HCT116 (cell line): ENCODE data around the gene EIF4E2. TPM values are rescaled to one million over a fixed set of nuclear protein-coding genes. Genes with fewer than 3 reads are reported as not detected.

Source experiments
- ATAC-seq: fragments of 200-7000 bp; cut with Tn5 transposase; 2 replicates; pipeline ENCODE4 v1.9.1; 2020; ENCODE audit warnings: mild to moderate bottlenecking, moderate library complexity
- BruUV-seq: library from RNA; stranded (reverse); fragments of 400-500 nt; replicated peaks from 2 replicates; lab custom pipeline; 2021; lab: Mats Ljungman, UMichigan
- CTCF ChIA-PET: fragments of 300-600 bp; sonication (Branson Sonifier 250); formaldehyde crosslinking; loops from one replicate; lab custom pipeline; 2021; ENCODE audit warnings: antibody characterized with exemption; lab: Charles Lee
- POLR2A ChIA-PET: fragments of 300-600, 350-600 bp; sonication (Branson Sonifier 250); formaldehyde crosslinking; loops from one replicate; lab custom pipeline; 2021; ENCODE audit warnings: antibody characterized with exemption; lab: Charles Lee
- RAD21 ChIA-PET, 2 experiments: fragments of 300-600 bp; sonication (Branson Sonifier 250); formaldehyde crosslinking; loops; one replicate each; lab custom pipeline; 2023; ENCODE audit warnings: low total read pairs in 2 of 2; ENCODE audit not compliant: uncharacterized antibody in 2 of 2, unreplicated experiment in 2 of 2, low non-redundant PET in 1 of 2; lab: Charles Lee
- DNase-seq: peaks from one replicate; pipeline ENCODE4 v3.0.0-alpha.2; 2010; ENCODE audit warnings: low read depth, low spot score
- H2AFZ ChIP-seq: fragments of 200-600 bp; shearing (Covaris generic), sonication (generic); 2 replicates; pipeline ENCODE4 v1.6.1; 2017; ENCODE audit warnings: low read depth, mixed run types, mixed read lengths, antibody characterized with exemption, low read length; ENCODE audit not compliant: poor library complexity, severe bottlenecking
- H3K27ac ChIP-seq: 2 replicates; pipeline ENCODE4 v1.5.1; 2012; ENCODE audit warnings: low read depth, low read length
- H3K27me3 ChIP-seq: fragments of 200-600 bp; sonication (generic); 2 replicates; pipeline ENCODE4 v1.6.1; 2016; ENCODE audit warnings: mixed run types, low read length, mixed read lengths; ENCODE audit not compliant: insufficient read depth
- H3K36me3 ChIP-seq, 2 experiments: fragments of 200-500 bp in 1 of 2; fragments of 200-600 bp in 1 of 2; sonication (Bioruptor generic) in 1 of 2; sonication (generic) in 1 of 2; 2 replicates each; pipeline versions ENCODE4 v1.5.1 to v1.6.1; 2014 to 2016; ENCODE audit warnings: low read length in 2 of 2, inconsistent platforms in 1 of 2, mixed read lengths in 1 of 2, mixed run types in 1 of 2; ENCODE audit not compliant: insufficient read depth in 2 of 2, control insufficient read depth in 1 of 2
- H3K4me1 ChIP-seq, 2 experiments: fragments of 200-600 bp in 1 of 2; sonication (generic) in 1 of 2; 2 replicates each; pipeline versions ENCODE4 v1.5.1 to v1.6.1; 2012 to 2017; ENCODE audit warnings: low read length in 2 of 2, inconsistent platforms in 1 of 2, mild to moderate bottlenecking in 1 of 2, mixed read lengths in 1 of 2, mixed run types in 1 of 2, moderate library complexity in 1 of 2; ENCODE audit not compliant: insufficient read depth in 2 of 2, control insufficient read depth in 1 of 2
- H3K4me2 ChIP-seq: fragments of 200-600 bp; sonication (generic); 2 replicates; pipeline ENCODE4 v1.6.1; 2017; ENCODE audit warnings: mixed run types, low read length, mixed read lengths
- H3K4me3 ChIP-seq, 2 experiments: fragments of 200-600 bp in 1 of 2; sonication (generic) in 1 of 2; replicated peaks in 1 of 2; 2 replicates each; pipeline ENCODE4 v1.5.1; 2011 to 2016; ENCODE audit warnings: low read length in 2 of 2, control low read depth in 1 of 2, low read depth in 1 of 2, mild to moderate bottlenecking in 1 of 2, mixed read lengths in 1 of 2, mixed run types in 1 of 2
- H3K79me2 ChIP-seq: fragments of 200-600 bp; sonication (generic); 2 replicates; pipeline ENCODE4 v1.6.1; 2017; ENCODE audit warnings: mild to moderate bottlenecking, mixed run types, low read length, moderate library complexity, mixed read lengths; ENCODE audit not compliant: insufficient read depth
- H3K9ac ChIP-seq: fragments of 200-600 bp; sonication (generic); 2 replicates; pipeline ENCODE4 v1.6.1; 2016; ENCODE audit warnings: low read length, mixed read lengths
- H3K9me2 ChIP-seq: fragments of 200-600 bp; sonication (generic), shearing (Covaris generic); 2 replicates; pipeline ENCODE4 v1.6.1; 2017; ENCODE audit warnings: mixed run types, mild to moderate bottlenecking, moderate library complexity; ENCODE audit not compliant: insufficient read depth
- H3K9me3 ChIP-seq, 2 experiments: fragments of 200-500 bp in 1 of 2; fragments of 200-600 bp in 1 of 2; sonication (Bioruptor generic) in 1 of 2; sonication (generic) in 1 of 2; 2 replicates each; pipeline ENCODE4 v1.6.1; 2014 to 2017; ENCODE audit warnings: low read length in 2 of 2, mixed read lengths in 2 of 2, inconsistent platforms in 1 of 2, low read depth in 1 of 2, mild to moderate bottlenecking in 1 of 2, mixed run types in 1 of 2, moderate library complexity in 1 of 2; ENCODE audit not compliant: control insufficient read depth in 1 of 2, insufficient read depth in 1 of 2
- H4K20me1 ChIP-seq: fragments of 200-600 bp; sonication (generic), shearing (Covaris generic); 2 replicates; pipeline ENCODE4 v1.6.1; 2017; ENCODE audit warnings: mixed run types, mild to moderate bottlenecking, moderate library complexity; ENCODE audit not compliant: insufficient read depth
- CBX3 ChIP-seq: IDR thresholded peaks from 2 replicates; pipeline ENCODE4 v1.6.1; 2012; ENCODE audit warnings: low read depth
- CEBPB ChIP-seq: IDR thresholded peaks from 2 replicates; pipeline ENCODE4 v1.6.1; 2012; ENCODE audit warnings: low read depth
- EZH2phosphoT487 ChIP-seq: fragments of 200-600 bp; IDR thresholded peaks from 2 replicates; pipeline ENCODE4 v1.6.1; 2018; ENCODE audit warnings: antibody characterized with exemption, borderline replicate concordance
- POLR2A ChIP-seq: IDR thresholded peaks from 2 replicates; pipeline ENCODE4 v1.7.0; 2011; ENCODE audit warnings: borderline replicate concordance; ENCODE audit not compliant: insufficient read depth, insufficient read length; ENCODE audit errors: extremely low read depth
- SP1 ChIP-seq: IDR thresholded peaks from 2 replicates; pipeline ENCODE4 v1.6.1; 2012; ENCODE audit warnings: low read depth
- TCF7L2 ChIP-seq: IDR thresholded peaks from 2 replicates; pipeline ENCODE4 v1.7.0; 2011; ENCODE audit warnings: borderline replicate concordance, inconsistent platforms; ENCODE audit not compliant: insufficient read depth, insufficient read length; ENCODE audit errors: extremely low read depth
- ZFX ChIP-seq: fragments of 450-650 bp; IDR thresholded peaks from 2 replicates; pipeline ENCODE4 v1.6.1; 2017
- ZNF274 ChIP-seq: fragments of 200-500 bp; sonication (Bioruptor generic); IDR thresholded peaks from 2 replicates; pipeline ENCODE4 v1.6.1; 2014; ENCODE audit warnings: mild to moderate bottlenecking, low read depth, low read length, inconsistent platforms
- intact Hi-C: fragments of 100-400 bp; cut with micrococcal nuclease; formaldehyde crosslinking; loops from 2 replicates; pipeline ENCODE4 v1.10.0; 2022
- total RNA-seq: library from RNA; stranded (reverse); gene quantifications from one replicate; pipeline ENCODE4 v1.2.1, GENCODE V29; 2021; ENCODE audit not compliant: unreplicated experiment
- TF ChIP-seq, protein P1 (sequence below), 3 experiments: fragments of 200-600 bp in 1 of 3; sonication (generic) in 1 of 3; IDR thresholded peaks in 2 of 3; conservative IDR thresholded peaks in 1 of 3; 2 replicates each; pipeline ENCODE4 v1.5.1; 2012 to 2017; ENCODE audit warnings: low read depth in 2 of 3, low read length in 2 of 3, antibody characterized with exemption in 1 of 3, borderline replicate concordance in 1 of 3, control low read depth in 1 of 3, mild to moderate bottlenecking in 1 of 3, mixed read lengths in 1 of 3, mixed run types in 1 of 3, moderate library complexity in 1 of 3; ENCODE audit not compliant: insufficient read depth in 1 of 3
- TF ChIP-seq, protein P2 (sequence below): IDR thresholded peaks from 2 replicates; pipeline ENCODE4 v1.6.1; 2012; ENCODE audit warnings: low read depth
- TF ChIP-seq, protein P3 (sequence below): IDR thresholded peaks from 2 replicates; pipeline ENCODE4 v1.6.1; 2012
- TF ChIP-seq, protein P4 (sequence below): IDR thresholded peaks from 2 replicates; pipeline ENCODE4 v1.6.1; 2012

The EIF4E2 gene
- total RNA-seq, 1 experiment from 2014 or later = 58.6 TPM

DNA sequence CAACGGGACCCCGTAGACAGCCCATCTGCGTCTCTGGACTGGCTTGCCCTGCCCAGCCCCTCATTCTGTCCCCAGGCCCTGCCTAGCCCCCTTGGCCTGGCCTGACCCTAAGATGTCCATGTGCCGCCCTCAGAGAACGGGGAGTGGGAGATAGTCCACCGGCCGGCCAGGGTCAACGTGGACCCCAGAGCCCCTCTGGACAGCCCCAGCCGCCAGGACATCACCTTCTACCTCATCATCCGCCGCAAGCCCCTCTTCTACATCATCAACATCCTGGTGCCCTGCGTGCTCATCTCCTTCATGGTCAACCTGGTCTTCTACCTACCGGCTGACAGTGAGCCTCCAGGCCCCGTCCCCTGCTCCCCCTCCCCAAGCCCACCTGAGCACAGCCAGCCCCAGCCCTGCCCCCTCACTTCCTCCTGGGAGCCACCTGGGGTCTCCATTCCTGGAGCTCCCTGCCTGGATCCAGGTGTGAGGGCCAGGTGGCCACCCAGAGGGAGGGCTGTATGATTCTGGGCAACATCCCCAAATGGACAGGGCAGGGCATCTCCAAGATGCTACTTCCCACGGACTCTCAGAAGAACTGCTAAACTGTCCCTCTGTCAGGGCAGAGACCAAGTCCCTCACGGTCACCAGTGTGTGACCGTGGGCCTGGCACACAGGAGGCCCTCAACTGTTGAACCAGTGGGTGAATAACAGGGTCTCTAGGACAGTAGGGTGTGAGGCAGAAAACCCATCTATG lies 20.5 kb upstream of the EIF4E2 start:
- ChIA-PET POLR2A (no interaction called here), RAD21 (no interaction called here), CTCF (no interaction called here)
- no peaks in the 10 kb centered on the region for H3K36me3 ChIP-seq
- H3K9me3 ChIP-seq = no peaks in the 10 kb centered on the region
- no peak overlapping the region for H3K27ac ChIP-seq
- no peaks in the 10 kb centered on the region for H3K9me2 ChIP-seq
- no peak for TF ChIP-seq CBX3
- no peak for TF ChIP-seq ZFX
- TF ChIP-seq SP1 = no peak
- TF ChIP-seq, protein P1, sequence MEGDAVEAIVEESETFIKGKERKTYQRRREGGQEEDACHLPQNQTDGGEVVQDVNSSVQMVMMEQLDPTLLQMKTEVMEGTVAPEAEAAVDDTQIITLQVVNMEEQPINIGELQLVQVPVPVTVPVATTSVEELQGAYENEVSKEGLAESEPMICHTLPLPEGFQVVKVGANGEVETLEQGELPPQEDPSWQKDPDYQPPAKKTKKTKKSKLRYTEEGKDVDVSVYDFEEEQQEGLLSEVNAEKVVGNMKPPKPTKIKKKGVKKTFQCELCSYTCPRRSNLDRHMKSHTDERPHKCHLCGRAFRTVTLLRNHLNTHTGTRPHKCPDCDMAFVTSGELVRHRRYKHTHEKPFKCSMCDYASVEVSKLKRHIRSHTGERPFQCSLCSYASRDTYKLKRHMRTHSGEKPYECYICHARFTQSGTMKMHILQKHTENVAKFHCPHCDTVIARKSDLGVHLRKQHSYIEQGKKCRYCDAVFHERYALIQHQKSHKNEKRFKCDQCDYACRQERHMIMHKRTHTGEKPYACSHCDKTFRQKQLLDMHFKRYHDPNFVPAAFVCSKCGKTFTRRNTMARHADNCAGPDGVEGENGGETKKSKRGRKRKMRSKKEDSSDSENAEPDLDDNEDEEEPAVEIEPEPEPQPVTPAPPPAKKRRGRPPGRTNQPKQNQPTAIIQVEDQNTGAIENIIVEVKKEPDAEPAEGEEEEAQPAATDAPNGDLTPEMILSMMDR (IDR thresholded peaks at IDR 0.05 in 2 of 3, conservative IDR thresholded peaks at IDR 0.05 in 1 of 3; ENCODE audit: borderline replicate concordance in 1 of 3, insufficient read depth in 1 of 3, low read depth in 2 of 3, low read length in 2 of 3) = no peak
- TF ChIP-seq, protein P2, sequence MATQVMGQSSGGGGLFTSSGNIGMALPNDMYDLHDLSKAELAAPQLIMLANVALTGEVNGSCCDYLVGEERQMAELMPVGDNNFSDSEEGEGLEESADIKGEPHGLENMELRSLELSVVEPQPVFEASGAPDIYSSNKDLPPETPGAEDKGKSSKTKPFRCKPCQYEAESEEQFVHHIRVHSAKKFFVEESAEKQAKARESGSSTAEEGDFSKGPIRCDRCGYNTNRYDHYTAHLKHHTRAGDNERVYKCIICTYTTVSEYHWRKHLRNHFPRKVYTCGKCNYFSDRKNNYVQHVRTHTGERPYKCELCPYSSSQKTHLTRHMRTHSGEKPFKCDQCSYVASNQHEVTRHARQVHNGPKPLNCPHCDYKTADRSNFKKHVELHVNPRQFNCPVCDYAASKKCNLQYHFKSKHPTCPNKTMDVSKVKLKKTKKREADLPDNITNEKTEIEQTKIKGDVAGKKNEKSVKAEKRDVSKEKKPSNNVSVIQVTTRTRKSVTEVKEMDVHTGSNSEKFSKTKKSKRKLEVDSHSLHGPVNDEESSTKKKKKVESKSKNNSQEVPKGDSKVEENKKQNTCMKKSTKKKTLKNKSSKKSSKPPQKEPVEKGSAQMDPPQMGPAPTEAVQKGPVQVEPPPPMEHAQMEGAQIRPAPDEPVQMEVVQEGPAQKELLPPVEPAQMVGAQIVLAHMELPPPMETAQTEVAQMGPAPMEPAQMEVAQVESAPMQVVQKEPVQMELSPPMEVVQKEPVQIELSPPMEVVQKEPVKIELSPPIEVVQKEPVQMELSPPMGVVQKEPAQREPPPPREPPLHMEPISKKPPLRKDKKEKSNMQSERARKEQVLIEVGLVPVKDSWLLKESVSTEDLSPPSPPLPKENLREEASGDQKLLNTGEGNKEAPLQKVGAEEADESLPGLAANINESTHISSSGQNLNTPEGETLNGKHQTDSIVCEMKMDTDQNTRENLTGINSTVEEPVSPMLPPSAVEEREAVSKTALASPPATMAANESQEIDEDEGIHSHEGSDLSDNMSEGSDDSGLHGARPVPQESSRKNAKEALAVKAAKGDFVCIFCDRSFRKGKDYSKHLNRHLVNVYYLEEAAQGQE = no peak
- TF ChIP-seq, protein P3, sequence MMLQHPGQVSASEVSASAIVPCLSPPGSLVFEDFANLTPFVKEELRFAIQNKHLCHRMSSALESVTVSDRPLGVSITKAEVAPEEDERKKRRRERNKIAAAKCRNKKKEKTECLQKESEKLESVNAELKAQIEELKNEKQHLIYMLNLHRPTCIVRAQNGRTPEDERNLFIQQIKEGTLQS = no peak
- TF ChIP-seq POLR2A = no peak
- no peak for TF ChIP-seq ZNF274
- TF ChIP-seq, protein P4, sequence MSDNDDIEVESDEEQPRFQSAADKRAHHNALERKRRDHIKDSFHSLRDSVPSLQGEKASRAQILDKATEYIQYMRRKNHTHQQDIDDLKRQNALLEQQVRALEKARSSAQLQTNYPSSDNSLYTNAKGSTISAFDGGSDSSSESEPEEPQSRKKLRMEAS = no peak
- no peak for TF ChIP-seq TCF7L2
- no peak for TF ChIP-seq CEBPB
- no peak for TF ChIP-seq EZH2phosphoT487
- H3K4me2 ChIP-seq = no peak overlapping the region
- H4K20me1 ChIP-seq = no peaks in the 10 kb centered on the region
- no peaks in the 10 kb centered on the region for H3K79me2 ChIP-seq
- no peaks in the 10 kb centered on the region for H3K4me1 ChIP-seq
- DNase-seq (no peak), ATAC-seq (no peak)
- no peak overlapping the region for H3K4me3 ChIP-seq
- no TSS peak for BruUV-seq
- no peak overlapping the region for H2AFZ ChIP-seq
- H3K9ac ChIP-seq = no peak overlapping the region
- intact Hi-C loops = loop anchor here (10.0 kb wide), 1 partner anchor 185 kb away; no protein-coding TSS in a partner anchor
- H3K27me3 ChIP-seq = no peaks in the 10 kb centered on the region
